Measurements from ENCODE around the gene EAF2.

DNA sequence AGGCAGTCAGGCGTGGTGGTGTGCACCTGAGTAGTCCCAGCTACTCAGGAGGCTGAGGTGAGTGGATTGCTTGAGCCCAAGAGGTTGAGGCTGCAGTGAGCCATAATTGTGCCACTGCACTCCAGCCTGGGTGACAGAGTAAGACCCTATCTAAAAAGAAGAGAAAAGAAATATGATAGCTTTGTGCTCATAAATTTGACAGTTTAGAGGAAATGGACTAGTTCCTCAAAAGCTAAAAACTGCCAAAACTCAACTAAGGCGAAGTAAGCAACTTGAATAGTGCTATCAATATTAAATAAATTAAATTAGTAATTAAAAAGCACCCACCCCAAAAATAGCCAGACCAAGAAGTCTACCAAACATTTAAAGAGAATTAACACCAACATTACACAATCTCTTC, 34.7 kb downstream of the EAF2 start:
- TF ChIP-seq, protein P1, sequence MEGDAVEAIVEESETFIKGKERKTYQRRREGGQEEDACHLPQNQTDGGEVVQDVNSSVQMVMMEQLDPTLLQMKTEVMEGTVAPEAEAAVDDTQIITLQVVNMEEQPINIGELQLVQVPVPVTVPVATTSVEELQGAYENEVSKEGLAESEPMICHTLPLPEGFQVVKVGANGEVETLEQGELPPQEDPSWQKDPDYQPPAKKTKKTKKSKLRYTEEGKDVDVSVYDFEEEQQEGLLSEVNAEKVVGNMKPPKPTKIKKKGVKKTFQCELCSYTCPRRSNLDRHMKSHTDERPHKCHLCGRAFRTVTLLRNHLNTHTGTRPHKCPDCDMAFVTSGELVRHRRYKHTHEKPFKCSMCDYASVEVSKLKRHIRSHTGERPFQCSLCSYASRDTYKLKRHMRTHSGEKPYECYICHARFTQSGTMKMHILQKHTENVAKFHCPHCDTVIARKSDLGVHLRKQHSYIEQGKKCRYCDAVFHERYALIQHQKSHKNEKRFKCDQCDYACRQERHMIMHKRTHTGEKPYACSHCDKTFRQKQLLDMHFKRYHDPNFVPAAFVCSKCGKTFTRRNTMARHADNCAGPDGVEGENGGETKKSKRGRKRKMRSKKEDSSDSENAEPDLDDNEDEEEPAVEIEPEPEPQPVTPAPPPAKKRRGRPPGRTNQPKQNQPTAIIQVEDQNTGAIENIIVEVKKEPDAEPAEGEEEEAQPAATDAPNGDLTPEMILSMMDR (IDR thresholded peaks at IDR 0.05): no peak
- no peak for TF ChIP-seq POLR2A (IDR thresholded peaks at IDR 0.05)

All from adrenal gland (tissue), 5 donors.